Inflammatory macrophage treated with lipopolysaccharide for 4 hours (primary cell): ENCODE measurements around the gene PPP1R13B.

ENCODE experiments used
- DNase-seq: peaks from one replicate; pipeline ENCODE4 v3.0.0-alpha.2; 2020

The PPP1R13B gene

DNA sequence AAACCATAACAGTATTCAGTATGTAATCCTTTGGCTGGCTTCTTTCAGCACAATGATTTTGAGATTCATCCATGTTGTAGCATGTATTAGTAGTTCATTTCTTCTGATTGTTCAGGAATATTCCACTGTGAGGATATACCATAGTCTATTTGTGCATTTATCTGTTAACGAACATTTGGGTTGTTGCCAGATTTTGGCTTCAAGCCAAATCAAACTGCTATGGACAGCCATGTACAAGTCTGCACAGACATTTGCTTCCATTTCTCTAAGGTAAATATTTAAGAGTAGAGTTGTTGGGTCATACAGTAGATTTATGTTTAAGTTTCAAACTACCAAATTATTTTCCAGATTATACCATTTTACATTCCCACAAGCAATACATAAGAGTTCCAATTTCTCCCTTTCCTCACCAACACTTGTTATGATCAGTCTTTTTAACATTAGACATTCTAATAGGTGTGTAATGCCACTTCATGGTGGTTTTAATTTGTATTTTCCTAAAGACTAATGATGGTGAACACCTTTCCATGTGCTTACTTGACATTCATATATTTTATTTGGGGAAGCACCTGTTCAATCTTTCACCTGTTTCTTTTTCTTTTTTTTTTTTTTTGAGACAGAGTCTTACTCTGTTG lies 75.2 kb downstream of the PPP1R13B start:
- DNase-seq, result no peak

DNA sequence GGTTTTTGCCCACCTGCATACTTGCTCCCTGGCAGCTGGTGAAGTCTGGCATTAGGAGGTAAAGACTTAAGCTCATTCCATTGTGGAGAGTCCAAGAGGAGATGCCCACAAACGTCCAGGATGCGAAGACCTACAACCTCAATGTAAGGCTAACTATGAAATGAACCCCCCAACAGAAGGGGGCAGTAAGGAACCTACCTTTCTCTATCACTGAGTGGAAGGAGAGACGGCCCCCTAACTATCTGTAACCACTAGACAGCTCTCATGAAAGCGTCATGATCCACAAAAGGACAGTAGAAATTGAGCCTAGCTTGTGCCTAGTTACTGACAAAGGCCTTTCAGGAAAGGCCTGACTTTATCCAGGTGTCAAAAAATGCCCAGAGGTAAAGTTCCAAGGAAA lies 76.5 kb downstream of the PPP1R13B start:
- DNase-seq, result no peak

DNA sequence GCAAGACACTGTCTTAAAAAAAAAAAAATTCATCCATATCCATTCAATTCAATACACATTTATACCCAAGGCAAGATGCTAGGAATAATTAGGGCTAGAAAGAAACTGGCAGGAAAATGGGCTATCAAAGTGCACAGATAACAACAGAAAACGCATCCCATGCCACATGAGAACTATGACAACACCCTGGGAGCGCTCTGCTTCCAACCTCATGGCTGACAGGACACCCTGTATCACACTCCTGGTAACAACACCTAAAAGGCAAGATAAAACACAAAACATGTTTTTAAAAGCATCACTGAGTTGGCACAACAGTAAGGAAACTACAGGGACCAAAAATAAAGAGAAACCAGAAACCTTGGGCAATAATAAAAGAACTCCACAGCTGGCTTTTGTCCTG lies 76.9 kb downstream of the PPP1R13B start:
- DNase-seq, result no peak

DNA sequence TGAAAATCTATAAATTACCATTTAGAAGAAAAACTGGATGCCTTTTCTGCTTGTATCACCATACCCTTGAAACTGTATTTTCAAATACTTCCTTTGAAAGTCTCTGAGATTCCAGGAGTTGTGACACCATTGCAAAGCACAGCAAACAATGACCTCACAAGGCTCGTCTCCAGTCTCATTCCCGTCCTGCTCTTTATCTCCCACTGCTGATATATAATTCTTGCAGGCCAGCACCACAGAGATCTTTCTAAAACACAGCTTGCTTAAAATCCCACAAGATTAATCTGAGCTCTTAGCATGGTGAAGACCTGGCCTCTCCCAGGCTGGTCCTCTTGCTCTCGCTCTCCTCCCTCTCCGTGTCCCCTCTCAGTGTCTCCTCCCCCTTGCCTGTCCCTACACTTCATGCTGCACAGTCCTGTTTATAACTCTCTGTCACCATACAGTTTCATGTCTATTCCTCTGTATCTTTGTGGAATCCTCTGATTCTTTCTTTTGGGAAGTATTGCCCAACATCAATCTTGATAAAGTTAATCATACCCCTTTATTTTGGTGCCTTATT lies 80.0 kb downstream of the PPP1R13B start:
- no peak for DNase-seq

DNA sequence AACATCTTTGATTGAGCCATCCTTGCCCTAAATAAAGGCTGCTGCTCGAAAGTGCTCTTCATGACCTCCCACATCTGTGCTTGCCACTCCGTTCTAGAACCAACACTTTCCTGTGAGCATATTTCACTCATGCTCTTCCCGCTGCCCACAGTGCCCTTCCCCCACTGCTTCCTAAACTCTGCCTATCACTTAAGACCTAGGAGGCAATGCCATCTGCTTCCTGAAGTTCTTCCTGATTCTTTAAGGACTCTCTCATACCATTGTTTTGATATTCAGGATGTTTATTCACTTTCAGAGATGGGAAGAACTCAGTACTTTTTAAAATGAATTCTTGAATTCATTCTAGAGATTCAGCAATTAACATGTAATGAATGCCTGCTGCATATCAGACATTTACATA lies 81.8 kb downstream of the PPP1R13B start:
- DNase-seq, result no peak

DNA sequence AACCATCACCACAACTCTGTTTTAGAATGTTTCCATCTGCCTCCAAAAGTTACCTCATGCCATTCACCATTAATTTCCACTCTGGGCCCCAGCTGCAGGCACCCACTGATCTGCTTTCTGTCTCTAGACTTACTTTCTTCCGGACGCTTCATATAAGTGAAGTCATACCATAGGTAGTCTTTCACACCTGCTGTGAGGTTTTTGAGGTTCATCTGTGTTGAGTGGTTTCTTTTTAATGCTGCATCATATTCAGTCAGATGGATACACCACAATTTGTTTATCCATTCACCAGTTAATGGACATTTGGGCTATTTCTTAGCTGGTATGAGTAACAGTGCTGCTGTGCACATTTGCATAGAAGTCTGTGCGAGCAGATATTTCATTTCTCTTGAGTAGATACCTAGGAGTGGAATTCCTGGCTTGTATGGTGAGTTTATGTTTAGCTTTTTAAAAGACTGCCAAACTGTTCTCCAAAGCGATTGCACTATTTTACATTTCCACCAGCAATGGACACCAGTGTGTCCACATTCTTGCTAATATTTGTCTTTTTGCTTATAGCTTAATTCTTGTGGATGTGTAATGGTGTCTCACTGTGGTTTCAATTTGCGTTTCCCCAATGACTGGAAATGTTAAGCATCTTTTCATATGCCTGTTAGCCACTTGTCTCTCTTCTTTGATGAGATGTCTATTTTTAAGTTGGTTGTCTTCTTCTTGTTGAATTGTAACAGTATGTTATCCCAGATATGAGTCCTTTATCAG lies 83.5 kb downstream of the PPP1R13B start:
- DNase-seq, result no peak

DNA sequence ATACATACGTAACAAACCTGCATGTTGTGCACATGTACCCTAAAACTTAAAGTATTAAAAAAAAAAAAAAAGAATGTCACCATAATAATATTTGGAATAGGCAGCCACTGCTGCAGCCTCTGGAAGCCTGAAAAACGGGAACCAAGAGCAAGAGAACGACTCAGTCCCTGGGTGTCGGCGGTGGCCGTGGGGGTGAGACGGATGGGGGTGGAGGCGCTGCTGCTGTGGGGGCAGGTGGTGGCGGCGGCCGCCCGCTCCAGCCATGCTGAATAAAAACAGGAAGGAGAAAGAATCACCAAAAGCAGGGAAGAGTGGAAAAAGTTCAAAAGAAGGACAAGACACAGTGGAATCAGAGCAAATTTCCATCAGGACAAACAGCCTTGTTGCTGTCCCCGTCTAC lies 84.8 kb downstream of the PPP1R13B start:
- peak; percentile 25 for DNase-seq

DNA sequence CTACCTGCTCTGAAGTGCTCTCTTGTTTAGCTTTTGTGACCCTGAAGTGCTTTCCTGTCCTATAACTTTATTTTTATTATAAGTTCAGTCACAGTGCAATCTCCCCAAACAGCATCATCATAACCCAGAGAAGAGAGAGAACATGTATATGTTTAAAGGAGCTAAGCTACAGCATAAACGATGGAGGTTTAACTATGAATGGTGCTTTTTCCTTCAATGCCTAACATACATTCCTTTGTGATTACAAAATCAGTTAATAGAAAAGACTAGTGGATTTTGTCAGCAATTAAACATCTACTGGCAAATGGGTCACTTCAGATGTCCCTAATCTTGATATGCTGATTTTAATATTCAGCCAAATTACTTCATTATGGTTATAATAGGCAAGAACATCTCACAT lies 85.3 kb downstream of the PPP1R13B start:
- DNase-seq, result no peak

DNA sequence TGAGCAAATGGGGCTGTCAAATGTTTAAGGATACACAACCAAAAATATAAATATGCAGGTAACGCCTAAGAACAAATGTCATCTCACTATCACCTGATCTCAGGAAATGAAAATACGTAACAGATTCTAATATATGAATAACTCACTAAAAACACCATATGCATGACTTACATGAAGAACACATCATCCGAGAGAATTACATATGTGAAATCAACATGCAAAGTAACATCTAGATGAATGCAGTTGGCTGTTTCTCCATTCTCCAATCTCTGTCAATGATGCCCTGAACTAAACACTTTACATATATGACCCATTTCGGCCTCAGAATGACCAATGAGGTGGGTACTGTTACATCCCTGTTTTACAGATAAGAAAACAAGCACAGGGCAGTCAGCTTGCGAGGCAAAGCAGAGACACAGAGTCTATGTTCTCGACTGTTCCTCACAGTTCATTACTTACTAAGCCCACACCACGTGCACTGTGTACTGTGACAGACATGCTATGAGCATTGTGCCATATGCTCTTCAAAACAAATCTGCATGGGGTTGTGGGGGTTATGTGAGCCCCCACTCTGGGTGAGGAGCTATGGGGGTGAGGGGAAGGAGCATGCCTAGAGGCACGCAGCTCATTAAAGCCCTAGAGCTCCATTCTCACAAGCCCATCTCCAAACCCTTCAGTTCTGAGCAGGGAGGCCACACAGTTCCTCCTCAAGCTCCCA lies 89.2 kb downstream of the PPP1R13B start:
- DNase-seq, result no peak

DNA sequence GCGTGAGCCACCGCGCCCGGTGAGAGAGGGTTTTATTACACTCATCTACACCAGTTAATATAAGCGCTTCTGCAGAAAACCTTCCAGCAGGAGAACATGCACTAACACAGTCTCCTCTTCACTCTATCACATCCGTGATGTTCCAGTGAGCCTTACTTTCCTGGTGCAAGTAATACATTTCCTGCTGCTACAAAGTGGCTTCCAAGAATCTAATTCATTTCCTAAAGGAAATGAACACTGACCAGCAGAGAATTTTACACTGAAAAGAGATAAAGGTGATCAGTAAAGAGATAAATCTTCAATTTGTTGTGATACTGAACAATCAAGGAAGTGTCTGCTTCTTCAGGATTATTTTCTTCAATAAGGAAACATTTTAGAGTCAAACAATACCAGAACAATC lies 92.3 kb downstream of the PPP1R13B start:
- DNase-seq, result no peak

DNA sequence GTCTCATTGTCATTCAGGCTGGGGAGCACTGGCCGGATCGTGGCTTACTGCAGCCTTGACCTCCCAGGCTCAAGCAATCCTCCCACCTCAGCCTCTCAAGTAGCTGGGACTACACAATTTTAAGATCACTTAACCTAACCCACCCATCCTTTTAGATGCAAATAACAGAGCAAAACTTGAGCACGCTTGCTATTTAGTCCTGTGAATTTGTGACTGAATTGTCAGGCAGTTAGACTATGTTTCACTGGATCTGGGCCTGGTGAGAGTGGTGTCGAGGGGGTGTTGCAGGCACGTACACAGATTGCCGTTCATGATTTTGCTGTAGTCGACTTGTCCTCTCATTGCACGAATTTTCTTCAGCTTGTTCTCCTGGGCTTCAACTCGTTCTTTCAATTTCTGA lies 93.6 kb downstream of the PPP1R13B start:
- no peak for DNase-seq

DNA sequence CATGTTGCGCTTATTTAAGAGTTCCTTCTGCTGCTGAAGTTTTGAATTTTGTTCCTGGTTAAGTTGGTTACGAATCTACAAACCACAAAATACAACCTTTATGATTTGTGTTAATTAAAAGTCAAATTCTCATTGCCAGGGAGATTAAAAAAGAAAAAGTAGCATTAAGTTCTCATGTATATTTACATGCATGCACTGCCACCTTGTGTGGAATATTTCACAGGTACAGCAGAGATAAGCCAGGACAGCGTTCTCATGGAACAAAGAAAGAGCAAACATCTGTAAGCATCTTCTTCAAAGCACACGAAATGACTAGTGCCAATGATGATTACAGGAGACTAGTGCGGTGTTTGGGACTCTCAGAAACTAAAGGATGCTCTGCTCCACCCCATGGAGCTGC lies 97.5 kb downstream of the PPP1R13B start:
- no peak for DNase-seq

DNA sequence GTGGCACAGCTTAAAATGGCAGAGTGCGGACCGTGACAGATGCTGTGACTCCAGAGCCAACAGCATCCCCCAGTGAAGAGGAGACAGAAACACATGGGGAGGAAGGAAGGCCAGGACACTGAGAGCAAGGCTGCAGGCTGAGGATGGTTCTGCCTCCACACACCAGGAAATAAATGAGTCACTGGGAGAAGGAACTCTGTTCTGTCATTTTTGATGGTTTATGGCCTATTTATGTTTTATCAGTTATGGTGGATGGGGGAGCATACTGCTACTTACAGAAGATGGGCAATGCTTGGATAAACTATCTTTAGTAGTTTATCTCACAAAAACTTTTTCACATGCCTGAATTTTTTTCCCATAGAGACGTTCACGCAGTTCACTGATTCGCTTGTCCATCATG lies 97.9 kb downstream of the PPP1R13B start:
- DNase-seq, result no peak

DNA sequence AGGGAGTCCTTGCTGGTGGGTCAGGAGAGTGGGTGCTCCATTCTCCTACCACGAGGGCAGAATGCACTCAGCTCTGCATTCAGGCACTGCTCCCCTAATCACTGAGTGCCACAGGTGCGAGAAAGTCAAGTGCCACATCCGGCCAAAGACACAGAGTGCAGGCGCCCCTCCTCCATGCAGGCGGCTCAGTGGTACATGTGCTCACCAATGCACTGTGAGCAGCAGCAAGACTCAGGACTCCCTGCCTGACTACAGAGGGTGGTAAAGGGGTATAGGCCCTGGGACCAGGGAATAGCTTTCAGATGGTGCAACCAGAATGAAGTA lies 98.9 kb downstream of the PPP1R13B start:
- no peak for DNase-seq

DNA sequence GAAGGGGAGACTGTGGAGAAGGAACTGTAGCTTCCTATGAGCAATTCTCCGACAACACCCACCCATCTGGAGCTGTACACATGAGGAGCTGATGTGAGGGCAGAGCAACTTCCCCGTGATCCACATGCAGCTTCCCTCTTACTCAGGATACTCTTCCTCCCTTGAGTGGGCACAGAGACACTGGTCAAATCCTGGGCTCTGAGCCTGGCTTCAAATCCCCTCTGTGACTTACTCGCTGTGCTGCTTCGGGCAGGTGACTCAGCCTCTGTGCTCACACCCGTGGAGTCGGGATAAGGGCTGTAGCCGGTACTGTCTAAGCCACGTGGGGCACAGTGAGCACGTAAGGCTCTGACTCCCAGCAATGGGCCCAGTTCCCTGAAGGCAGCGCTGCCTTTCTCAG lies 100.7 kb downstream of the PPP1R13B start:
- DNase-seq, result peak; percentile 78

DNA sequence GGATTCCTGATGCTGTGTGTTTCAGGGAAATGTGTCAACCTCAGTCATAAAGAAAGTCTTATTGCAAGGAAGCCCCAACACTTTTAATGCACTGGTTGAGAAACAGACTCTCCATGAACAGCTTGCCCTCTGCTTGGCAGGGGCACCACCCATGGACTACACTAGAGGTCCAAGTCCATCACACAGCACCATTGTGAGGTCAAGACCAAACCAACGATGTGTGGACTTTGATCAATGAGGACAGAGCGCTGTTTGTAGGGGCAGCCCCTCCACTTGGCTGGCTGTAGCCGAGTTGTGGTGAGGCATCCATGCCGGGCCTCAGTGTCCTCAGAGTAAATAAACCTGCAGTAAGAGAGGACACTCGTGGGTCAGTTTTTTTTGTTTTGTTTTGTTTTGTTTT lies 102.0 kb downstream of the PPP1R13B start:
- DNase-seq, result no peak

DNA sequence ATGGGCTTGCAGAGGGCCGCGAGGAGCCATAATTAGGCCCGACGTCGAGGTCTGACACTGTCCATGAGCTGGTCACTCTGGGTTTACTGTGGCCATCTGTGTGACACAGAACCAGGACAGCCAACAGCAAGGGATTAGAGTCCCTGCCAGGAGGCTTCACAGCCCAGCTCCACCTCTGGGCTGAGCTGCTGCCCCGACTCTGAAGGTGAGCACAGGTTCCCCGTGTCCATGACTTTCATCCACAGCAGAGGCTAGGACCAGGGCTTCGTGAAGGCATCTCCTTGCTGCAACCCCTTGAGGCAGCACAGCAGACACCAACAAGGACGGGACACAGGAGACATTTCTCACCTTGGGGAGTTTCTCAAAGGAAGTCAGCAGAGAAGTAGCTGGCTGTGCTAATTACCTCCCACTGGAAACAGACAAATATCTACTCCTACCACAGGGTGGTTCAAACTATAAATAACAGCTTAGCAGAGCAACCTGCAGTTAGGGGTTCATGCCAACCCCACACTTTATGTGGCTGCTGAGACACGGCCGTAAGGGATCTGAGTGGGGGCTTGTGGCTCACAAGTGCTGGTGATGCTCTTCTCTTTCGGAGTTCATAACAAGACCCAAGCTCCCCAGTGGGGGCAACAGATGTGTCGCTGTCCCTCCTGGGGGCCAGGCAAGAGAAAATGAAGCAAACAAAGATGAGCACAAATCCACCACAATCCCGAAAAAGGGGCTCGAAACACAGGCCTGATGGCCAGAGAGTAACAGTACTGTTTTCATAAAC lies 102.6 kb downstream of the PPP1R13B start:
- no peak for DNase-seq

DNA sequence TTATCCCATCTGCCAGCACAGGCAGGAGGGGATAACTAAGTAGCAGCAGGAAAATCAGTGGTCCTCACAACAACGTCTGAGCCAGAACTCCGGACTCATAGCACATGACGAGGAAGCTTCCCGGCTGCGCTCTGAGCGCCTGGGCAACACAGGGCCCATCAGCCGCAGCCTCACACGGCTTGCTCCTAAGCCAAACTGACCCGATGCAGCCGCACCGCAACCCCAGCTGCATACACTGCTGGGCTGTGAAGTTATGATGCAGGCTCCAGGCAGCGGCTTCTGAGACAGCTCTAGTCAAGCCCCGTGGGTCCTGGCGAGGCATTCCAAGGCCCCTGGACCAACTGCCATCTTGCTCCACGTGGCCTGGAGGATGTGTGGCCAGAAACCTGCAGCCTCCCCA lies 103.7 kb downstream of the PPP1R13B start:
- no peak for DNase-seq

DNA sequence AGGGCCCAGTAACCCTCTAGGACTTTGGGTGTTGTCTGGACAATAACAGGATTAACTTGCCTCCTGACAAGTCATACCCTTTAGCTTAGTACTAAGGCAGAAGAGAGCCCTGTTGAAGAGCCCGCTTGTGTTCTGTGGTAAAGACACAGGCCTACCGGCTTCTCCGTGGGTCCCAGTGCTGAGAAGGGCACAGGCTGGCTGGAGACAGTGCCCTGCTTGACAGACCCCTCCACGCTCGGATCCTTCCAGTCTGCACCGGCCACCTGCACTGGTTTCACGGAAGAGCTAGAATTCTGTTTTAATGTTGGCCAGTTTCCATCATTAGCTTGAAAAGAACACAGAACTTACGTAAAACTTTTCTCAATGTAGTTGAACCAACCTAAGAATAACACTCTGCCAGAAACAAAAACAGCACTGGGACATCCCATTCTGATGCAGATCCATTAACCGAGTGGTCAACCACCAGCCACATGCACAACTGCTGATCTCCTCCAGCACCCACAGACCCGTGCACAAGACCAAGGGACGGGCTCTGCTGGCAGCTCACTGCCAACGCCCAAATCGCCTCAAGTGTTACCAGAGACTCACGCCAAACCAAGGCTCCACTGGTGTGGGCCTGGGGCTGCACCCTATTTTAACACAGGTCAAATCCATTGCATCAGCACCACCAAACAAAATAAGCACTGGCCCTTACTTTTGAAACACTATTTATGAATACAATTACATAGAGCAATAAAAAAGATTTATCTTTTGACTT lies 104.7 kb downstream of the PPP1R13B start:
- DNase-seq, result no peak

DNA sequence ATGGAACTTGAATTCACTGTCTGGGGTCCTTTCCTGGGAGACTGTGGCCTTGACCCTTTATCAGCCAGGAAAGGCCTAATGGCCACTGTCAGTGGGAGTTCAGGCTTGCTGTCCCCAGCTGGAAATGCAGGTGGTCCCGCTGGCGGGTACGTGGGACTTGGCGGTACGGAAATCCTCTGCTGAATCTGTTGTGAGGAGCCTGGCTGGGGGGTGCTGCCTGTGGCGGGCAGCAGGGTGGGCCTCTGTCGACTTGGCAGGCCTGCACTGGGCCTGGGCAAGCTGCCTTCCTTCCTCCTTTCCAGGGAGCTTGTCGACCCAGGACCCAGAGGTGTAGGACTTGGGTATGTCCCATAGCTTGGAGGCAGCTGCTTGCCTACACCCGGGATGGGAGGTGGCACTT lies 105.5 kb downstream of the PPP1R13B start:
- DNase-seq, result no peak

DNA sequence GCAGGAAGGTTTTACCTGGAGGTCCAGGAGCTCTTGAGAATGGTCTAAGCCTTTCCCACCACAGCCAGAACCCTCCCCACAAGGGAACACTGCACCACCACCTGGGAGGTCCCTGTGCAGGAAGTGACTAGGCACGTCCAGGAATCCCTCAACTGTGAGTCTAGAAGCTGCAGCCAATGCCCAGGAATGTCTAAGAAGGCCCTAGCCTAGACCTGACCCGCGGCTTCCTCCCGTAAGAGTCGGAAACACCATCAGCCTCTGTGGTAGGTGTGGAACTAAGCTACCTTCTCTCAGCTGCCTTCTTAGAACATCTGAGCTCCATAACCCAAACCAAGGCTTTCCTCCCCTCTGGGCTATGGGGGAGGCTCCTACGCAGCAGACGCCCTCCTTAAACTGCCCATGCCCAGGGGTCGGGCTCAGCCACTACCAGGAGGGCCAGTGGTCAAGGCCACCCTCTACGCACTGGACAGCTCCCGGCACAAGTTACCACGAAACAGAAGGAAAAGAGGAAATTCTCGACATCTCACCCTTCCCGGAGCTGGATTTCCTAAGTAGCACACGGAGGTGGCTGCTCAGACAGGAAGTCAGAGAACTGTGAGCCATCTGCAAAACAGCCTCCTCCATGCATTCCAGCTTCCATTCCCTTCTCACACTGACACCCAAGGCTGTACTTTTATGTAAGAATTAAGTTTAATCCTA lies 106.2 kb downstream of the PPP1R13B start:
- DNase-seq, result peak; percentile 40
